ENCODE measurements around the gene KAZALD1.

KAZALD1 gene

DNA sequence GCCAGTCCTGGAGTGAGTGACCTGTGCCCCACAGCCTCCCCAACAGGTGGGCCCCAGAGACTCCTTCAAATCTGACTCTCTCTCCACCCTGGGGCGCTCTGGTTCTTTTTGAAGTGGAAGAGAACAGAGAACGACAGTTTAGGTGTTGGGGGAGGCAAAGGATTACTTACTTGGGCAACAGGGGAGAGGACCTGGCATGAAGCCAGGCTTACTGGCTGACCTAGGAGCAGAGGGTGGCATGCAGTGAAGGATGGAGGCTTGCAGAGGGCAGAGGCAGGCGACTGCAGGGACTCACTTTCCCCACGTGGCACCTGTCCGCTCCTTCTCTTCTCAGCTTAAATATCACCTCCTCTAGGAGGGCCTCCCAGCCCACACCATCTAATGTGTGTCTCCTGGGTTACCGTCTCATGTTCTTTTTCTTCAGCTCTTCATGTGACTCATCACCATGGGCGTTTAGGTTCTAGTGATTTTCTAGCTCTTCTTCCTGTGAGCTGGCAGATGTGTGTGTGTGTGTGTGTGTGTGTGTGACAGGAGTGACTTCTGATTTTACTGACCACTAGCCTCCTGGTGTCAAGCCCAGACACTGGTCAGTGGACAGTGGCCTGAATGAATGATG lies 46.7 kb upstream of the KAZALD1 start:
- no peak overlapping the region for H3K27ac ChIP-seq

DNA sequence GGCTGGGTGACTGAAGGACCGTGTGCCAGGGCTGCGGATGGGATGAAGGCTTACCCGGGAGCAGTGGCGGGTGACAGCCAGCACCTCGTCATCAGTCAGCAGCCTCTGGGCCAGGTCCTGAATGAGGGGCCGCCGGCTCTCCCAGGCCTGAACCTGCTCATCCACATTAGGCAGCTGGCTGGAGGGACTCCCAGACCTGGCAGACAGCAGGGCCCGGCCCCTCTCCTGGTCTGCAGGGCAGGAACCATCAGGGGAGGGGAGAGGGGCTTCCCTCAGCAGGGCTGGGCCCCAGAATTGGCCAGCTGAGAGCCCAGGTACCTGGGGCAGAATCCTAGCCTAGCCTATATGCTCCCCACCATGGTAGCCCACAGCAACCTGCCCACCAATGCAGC lies 46.2 kb upstream of the KAZALD1 start:
- TF ChIP-seq, protein P1, sequence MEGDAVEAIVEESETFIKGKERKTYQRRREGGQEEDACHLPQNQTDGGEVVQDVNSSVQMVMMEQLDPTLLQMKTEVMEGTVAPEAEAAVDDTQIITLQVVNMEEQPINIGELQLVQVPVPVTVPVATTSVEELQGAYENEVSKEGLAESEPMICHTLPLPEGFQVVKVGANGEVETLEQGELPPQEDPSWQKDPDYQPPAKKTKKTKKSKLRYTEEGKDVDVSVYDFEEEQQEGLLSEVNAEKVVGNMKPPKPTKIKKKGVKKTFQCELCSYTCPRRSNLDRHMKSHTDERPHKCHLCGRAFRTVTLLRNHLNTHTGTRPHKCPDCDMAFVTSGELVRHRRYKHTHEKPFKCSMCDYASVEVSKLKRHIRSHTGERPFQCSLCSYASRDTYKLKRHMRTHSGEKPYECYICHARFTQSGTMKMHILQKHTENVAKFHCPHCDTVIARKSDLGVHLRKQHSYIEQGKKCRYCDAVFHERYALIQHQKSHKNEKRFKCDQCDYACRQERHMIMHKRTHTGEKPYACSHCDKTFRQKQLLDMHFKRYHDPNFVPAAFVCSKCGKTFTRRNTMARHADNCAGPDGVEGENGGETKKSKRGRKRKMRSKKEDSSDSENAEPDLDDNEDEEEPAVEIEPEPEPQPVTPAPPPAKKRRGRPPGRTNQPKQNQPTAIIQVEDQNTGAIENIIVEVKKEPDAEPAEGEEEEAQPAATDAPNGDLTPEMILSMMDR (IDR thresholded peaks at IDR 0.05), result no peak
- Histone ChIP-seq H3K36me3 (ENCODE audit: control insufficient read depth, insufficient read depth, low read length) (no peaks in the 10 kb centered on the region), H3K4me1 (peaks cover 13% of the 10 kb centered on the region), H3K9me3 (ENCODE audit: control insufficient read depth, low read length) (no peaks in the 10 kb centered on the region), H2AFZ (no peak overlapping the region), H3K27me3 (ENCODE audit: control insufficient read depth, insufficient read depth, low read length) (no peaks in the 10 kb centered on the region), H3K9ac (no peak overlapping the region), H3K4me3 (ENCODE audit: low read depth, low read length) (no peak overlapping the region), H3K4me2 (ENCODE audit: low read length) (no peak overlapping the region), H3K27ac (no peak overlapping the region), H3K79me2 (no peaks in the 10 kb centered on the region)

More for the DNA sequence above, 46.7 kb upstream of the KAZALD1 start:
- Histone ChIP-seq H2AFZ (no peak overlapping the region), H3K79me2 (no peaks in the 10 kb centered on the region), H3K4me1 (peaks cover 13% of the 10 kb centered on the region), H3K36me3 (ENCODE audit: control insufficient read depth, insufficient read depth, low read length) (no peaks in the 10 kb centered on the region), H3K4me2 (ENCODE audit: low read length) (no peak overlapping the region), H3K4me3 (ENCODE audit: low read depth, low read length) (no peak overlapping the region), H3K27me3 (ENCODE audit: control insufficient read depth, insufficient read depth, low read length) (no peaks in the 10 kb centered on the region), H3K9ac (no peak overlapping the region), H3K9me3 (ENCODE audit: control insufficient read depth, low read length) (no peaks in the 10 kb centered on the region)
- TF ChIP-seq, protein P1 (IDR thresholded peaks at IDR 0.05), result no peak

DNA sequence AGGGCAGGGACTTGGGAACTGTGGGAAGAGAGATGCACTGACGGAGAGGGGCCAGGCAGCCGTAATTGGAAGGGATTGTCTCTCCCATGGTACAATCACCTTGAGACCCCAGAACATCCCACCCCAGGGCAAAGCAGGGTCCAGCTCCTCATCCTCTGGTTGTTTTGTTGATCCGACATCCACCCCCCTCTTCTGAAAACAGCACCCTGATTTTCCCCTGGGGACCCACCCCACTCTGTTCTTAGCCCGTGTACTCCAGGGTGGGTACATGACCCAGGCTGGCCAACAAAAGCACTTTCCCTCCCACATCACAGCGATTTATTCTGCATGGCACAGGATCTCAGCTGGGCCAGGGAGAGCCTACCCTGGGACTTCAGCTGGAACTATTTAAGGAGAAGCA lies 45.0 kb upstream of the KAZALD1 start:
- no peaks in the 10 kb centered on the region for H3K36me3 ChIP-seq (ENCODE audit: control insufficient read depth, insufficient read depth, low read length)
- H3K9ac ChIP-seq, result no peak overlapping the region
- H3K9me3 ChIP-seq (ENCODE audit: control insufficient read depth, low read length), result no peaks in the 10 kb centered on the region
- H3K4me1 ChIP-seq, result peaks cover 13% of the 10 kb centered on the region
- no peak overlapping the region for H2AFZ ChIP-seq
- H3K27me3 ChIP-seq (ENCODE audit: control insufficient read depth, insufficient read depth, low read length), result no peaks in the 10 kb centered on the region
- no peak overlapping the region for H3K27ac ChIP-seq
- no peak overlapping the region for H3K4me2 ChIP-seq (ENCODE audit: low read length)
- H3K79me2 ChIP-seq, result no peaks in the 10 kb centered on the region
- TF ChIP-seq, protein P1 (IDR thresholded peaks at IDR 0.05), result no peak
- no peak overlapping the region for H3K4me3 ChIP-seq (ENCODE audit: low read depth, low read length)

DNA sequence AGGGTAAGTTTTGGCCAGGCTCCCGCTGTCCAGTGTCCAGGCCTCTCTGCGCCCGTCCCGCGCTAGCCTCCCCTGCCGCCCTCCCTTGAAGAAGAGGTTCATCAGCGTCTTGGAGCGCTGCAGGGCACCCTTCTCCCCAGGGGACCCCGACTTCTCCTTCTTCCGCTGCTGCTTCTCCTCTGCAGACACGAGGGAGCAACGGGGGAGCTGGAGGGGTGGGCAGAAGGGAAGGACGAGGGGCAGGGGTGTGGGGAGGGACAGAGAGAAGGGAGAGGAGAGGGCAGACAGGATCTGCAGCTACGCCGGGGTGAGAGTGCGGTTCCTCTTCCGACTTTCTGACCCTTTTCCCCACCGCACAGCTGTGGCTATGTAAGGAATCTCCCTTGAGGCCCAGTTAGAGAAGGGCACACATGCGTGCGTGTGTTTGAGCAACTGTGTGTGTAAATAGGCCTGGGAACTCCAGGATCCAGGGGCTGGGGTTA lies 43.6 kb upstream of the KAZALD1 start:
- Histone ChIP-seq H2AFZ (no peak overlapping the region), H3K36me3 (ENCODE audit: control insufficient read depth, insufficient read depth, low read length) (no peaks in the 10 kb centered on the region), H3K79me2 (no peaks in the 10 kb centered on the region), H3K27me3 (ENCODE audit: control insufficient read depth, insufficient read depth, low read length) (no peaks in the 10 kb centered on the region), H3K9ac (no peak overlapping the region), H3K4me1 (peaks cover 10% of the 10 kb centered on the region), H3K27ac (no peak overlapping the region), H3K9me3 (ENCODE audit: control insufficient read depth, low read length) (no peaks in the 10 kb centered on the region), H3K4me2 (ENCODE audit: low read length) (no peak overlapping the region), H3K4me3 (ENCODE audit: low read depth, low read length) (no peak overlapping the region)
- TF ChIP-seq, protein P1 (IDR thresholded peaks at IDR 0.05), result no peak

Data from parathyroid adenoma (tissue), 2 donors.